HG03460 (cell line): ENCODE results near the gene DYNLL2.
"Not testable (repeated sequence)": the region's sequence is repeated elsewhere in the genome, so short reads cannot be mapped to it uniquely, and the experiment has no call there.

Source experiments
- ATAC-seq: cut with Tn5 transposase; IDR thresholded peaks from one replicate; pipeline ENCODE4 v1.9.1; 2021; ENCODE audit not compliant: unreplicated experiment

The DYNLL2 gene

DNA sequence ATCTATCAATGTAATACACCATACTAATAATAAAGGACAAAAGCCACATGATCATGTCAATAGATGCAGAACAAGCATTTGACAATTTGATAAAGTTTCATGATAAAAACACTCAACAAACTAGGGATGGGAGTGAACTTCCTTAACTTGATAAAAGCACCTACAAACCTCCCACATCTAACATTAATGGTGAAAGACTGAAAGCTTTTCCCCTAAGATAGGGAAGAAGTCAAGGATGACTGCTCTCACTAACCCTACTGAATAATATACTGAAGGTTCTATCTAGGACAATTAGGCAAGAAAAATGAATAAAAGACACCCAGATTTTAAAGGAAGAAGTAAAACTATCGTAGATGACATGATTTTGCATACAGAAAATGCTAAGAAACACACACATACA, 10.4 kb upstream of the DYNLL2 start:
- ATAC-seq = no peak

DNA sequence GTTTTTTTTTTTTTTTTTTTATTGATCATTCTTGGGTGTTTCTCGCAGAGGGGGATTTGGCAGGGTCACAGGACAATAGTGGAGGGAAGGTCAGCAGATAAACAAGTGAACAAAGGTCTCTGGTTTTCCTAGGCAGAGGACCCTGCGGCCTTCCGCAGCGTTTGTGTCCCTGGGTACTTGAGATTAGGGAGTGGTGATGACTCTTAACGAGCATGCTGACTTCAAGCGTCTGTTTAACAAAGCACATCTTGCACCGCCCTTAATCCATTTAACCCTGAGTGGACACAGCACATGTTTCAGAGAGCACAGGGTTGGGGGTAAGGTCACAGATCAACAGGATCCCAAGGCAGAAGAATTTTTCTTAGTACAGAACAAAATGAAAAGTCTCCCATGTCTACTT, 10.0 kb upstream of the DYNLL2 start:
- ATAC-seq = not testable (repeated sequence)

DNA sequence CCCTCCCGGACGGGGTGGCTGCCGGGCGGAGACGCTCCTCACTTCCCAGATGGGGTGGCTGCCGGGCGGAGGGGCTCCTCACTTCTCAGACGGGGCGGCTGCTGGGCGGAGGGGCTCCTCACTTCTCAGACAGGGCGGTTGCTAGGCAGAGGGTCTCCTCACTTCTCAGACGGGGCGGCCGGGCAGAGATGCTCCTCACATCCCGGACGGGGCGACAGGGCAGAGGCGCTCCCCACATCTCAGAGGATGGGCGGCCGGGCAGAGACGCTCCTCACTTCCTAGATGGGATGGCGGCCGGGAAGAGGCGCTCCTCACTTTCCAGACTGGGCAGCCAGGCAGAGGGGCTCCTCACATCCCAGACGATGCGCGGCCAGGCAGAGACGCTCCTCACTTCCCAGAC, 8.8 kb upstream of the DYNLL2 start:
- ATAC-seq = not testable (repeated sequence)

DNA sequence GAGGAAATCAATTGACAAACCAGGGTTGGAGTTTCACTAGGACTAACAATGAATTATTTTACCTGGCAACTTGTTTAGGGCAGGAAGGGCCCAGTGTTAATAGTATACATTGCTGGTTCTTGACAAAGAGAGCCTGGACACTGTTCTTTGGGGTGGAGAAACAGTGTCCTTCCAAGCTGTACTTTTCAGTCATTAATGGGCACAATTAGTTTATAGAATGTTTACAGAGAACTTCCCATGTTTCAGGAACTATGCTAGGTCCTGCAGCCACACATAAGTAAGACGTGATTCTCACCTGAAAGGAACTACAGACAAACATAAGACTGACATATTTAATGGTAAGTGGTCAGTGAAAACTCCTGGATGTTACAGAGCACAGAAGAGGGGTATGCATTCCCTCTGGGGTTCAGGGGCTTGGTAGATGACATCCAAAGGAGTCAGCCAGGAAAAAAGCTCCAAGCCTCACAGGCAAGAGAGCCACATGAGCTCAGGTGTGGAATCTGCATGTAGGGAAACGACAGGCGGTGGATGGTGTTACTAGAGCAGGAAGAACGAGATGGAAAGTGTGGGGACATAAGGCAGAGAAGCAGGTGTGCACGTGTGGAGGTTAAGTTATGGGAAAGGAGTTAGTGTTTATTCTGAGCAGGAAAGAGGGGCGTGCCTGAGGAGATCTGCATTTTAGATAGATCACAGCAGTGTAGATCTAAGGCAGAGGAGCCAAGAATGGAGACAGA, 3.8 kb upstream of the DYNLL2 start:
- ATAC-seq = no peak

DNA sequence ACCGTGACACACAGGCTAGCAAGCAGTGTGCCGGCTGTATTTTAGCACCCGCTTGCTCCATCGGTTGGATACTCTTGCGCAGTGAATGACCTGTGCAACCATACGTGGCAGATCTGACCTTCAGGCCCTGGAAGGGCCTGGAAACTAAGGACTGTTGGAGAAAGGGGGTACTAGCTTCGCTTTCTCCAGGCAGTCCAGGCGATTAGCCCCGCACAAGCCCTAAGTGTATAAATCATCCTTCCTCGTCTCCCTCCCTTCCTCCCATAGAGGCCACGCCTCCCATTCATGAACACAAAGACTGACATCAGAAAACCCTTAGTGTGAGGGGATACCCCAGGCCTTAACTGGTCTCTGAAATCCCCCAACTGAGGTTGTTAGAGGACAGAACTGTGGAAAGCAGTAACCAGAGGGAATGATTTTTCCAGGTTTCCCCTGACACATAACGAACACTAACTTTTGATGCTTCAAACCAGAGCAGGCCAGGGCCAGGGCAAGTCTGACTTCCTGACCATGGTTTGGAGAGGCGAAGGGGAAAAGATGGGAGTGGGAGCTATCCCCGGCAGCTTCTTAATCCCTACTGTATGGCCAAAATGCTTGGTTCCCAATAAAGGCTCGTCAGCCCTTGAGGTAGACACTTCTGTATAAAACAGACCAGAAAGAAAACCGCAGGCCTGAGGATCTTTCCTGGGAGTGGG, 1.4 kb upstream of the DYNLL2 start:
- ATAC-seq = no peak

DNA sequence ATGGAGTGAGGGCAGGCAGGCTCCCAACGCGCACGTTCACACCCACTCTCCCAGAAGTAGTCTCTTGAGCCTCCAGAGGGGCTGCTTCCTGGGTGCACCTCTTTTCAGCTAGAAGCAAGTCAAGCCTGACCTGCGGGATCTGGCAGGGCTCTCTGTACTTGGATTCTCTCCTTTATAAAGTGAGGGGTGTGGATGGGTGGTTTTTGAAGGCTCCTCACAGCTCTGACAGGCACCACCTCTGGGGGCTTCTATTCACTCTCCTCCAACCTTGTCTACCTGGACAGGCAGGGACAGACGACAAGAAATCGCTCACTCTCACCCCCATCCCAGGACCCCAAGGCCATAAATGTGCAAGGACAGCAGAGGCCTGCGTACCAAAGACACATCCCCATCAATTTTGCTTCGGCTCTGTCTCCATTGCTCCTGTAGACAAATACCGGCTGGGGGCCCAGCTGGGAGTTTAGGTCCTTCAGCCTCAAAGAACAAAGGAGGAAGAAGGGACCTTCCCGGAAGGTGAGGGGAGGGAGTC, 814 bp upstream of the DYNLL2 start:
- no peak for ATAC-seq

DNA sequence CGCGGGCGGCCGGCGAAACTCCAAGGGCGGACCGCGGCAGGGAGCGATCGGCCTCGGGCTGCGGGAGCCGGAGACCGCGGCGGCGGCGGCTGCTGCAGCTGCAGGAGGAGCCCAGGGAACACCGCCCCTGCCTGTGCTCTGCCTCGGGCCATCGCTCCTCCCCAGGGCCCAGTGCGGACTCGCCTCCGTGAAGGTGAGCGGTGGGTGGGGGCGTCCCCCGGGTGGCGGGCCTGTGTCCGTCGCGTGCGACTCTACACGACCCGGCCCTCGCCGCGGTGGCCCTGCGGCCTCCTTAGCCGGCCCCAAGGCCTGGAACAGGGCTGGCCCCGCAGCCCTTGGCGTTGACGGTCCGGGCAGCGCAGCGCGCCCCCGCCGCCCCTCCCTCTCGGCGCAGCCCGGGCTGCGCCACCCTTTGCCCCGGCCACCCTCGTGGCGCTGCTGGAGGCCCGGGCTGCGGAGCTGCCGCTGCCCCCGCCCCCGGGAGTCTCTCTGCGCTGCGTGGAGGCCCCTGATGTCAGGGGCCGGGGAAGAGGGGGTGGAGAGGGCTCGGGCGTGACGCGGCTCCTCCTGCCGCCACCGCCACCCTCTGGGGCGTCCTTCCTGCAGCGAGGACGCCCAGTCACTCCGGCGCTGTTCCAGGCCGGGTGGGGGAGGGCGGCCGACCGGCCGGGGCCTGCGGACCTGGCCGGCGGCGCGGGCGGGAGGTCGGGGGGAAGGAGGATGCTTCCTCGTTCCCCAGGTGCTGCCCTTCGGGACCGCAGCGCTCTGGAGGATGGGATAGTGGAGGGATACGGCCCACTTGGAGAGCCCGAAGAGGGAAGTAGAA, 485 bp downstream of the DYNLL2 start:
- ATAC-seq = peak; percentile 43

DNA sequence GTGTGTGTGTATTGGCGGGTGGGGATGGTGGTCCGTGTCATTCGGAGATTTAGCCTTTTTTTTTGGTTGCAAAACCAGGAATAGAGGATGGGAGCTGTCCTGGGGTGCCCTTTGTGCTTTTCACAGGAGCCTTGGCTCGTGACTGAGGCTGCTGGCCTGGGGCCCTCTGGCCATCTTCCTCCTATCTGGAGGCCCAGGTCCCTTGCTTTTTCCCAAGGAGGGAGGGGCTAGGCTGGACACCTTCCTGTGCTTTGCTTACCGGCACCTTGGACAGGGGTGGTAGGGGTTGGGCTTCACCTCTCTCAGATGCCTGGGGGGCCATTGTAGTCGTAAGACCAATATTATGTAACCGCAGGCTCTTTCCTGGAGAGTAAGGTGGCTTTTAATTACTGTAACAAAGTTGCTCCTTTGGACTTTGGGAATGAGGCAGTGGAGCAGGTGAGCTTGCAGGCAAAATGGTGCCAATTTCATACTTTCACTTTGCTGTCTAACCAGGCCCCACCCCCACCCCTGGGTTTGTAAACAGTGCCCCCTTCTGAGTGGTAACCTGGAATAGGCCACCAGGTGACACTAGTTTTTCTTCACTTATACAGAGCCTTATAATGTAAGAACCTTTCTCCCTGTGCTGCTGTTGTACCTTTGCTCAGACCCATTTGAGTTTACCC, 1.2 kb downstream of the DYNLL2 start:
- no peak for ATAC-seq

DNA sequence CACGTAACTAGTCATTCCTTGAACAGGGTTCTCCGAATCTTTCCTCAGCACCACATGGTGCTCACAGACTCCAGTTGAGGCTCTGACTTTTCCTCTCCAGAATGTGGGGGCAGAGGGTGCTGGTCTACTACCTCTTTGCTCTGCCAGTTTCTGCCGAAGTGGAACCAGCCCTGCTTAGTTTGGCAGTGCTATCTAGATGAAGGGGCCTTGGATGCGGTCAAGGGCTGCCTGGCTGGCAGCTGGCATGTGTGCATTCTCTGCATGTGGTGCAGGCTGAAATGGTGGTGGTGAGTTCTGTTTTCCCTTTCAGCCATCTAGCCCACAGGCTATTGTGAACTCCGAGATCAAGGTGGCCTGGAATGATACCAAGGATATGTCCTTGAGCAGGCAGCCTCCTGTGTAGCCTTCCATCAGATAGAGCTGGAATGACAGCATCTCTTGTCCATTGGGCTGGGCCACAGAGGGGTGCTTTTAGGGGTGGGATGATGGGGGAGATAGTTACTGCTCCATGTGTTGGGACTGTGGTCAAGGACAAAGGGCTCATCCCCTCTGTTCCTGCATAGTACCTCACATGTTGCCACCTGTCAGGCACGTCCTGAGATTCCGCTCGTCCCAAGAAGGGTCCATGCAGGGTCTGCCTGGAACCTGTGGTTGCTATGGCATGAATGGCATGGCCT, 2.0 kb downstream of the DYNLL2 start:
- ATAC-seq = no peak

DNA sequence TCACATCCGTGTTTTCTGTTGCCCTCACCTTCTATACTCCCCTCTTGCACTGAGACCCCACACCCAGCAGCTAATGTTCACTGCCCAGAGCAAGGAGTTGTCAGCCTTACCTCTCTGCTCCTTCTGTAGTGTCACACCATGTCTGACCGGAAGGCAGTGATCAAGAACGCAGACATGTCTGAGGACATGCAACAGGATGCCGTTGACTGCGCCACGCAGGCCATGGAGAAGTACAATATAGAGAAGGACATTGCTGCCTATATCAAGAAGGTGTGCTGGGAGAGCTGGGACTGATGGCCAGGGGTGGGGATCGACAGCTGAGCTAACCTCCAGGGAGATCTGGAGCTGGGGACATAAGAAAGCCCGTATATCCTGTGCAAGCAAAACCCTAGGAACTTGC, 3.7 kb downstream of the DYNLL2 start:
- no peak for ATAC-seq

DNA sequence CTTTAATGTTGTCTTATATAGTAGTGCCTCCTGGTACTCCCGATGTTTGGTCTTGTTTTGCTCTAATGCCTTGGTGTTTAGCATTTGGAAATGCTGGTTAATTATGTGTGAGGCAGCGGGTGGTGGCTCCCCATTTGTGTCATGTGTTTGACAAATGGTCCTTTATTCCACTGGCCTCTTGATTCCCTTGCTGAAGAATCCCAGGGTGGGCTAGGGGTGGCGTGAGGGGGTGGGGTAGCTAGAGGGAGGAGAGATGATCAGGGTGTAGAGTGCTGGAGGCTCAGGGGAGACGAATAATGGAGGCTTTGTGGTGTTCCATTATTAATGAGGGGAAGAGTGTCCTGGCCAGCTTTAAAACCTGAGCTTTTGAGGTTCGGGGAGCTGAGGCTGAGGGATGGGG, 5.4 kb downstream of the DYNLL2 start:
- no peak for ATAC-seq

DNA sequence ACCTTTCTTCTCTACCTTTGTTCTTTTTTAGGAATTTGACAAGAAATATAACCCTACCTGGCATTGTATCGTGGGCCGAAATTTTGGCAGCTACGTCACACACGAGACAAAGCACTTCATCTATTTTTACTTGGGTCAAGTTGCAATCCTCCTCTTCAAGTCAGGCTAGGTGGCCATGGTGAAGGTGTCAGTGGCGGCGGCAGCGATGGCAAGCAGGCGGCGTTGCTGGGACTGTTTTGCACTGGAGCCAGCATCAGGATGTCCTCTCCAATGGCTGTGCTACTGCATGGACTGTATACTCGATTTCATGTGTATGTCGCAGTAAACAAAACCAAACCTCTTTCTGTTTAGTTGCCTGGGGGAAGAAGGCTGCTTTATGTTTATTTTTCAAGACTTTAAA, 5.9 kb downstream of the DYNLL2 start:
- ATAC-seq = no peak

DNA sequence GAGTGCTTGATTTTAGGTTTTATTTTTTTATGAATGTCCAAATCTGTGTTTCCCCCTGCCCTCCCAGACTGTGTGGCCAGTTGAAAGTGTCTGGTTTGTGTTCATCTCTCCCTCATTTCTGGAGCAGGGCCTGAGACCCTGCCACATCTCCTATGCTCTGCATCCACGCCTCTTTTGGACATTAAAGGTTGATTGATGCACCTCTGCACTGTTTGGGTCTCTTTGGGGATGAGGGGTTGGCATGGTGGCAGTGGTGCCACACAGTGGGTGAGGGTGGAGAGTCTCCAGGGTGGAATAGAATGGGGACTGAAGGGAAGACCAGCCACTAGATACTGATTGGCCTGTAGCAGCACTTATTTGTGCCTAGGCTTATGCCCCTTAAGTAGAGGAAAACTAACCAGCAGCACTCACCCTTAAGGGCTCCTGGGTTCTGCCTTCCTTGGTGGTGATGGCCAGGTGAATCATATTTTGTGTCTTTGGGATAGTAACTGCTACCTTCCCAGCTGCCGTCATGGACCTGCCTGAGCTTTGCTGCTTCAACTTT, 7.9 kb downstream of the DYNLL2 start:
- no peak for ATAC-seq

DNA sequence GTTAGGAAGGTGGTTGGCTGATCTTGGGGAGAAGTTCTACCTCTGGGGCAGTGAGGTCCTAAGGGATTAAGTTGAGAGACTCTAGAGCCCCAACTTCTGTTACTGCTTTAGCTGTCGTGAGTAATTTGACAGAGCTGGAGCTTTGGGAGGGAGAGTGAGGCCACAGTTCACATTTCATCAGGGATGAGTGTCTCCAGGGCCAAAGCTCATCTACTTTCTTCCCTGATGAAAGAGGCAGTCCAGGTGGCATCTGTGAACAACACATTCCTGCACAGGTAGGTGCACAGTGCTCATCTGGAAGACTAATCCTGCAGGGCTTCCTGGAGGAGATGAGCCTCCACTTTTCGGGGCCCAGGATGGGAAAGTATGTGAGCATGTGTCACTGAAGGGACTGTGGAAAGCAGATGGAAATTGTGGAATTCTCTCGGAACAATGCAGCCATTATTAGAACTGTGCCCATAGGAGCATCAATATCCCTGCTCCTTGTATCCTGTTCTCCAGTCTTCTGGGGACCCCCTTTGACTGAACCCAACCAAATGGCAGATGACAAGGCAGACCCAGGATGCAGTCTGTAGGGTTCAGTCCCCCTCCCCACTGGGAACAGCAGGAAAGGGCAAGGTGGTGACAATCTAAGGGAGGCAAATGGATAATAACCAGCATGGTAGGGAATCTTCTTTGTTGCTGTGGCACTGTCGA, 9.0 kb downstream of the DYNLL2 start:
- no peak for ATAC-seq

DNA sequence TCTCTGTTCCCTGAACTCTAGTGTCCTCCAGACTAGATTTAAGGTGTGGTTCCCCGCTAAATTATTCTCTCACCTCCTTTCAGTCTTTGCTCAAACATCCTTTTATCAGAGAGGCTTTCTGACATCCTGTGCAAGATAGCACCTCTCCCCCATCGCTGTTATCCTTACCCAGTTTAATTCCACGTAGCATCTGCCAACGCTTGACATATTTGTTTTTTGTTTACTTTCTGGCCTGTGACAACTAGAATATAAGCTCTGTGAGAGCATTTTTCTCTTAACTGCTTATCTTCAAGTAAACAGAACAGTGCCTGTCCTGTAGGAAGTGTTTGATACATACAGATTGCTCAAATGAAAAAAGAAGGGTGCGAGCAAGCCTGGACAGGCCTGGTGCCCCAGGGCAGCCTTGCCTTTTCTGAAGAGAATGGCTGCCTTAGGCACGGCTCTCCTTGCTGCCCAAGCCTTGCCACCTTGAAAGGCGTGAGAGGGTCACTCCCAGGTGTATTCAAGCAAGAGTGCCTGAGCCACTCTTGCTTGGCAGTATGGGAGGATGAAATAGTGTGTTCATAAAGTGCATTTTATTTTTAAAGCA, 9.7 kb downstream of the DYNLL2 start:
- ATAC-seq = no peak

DNA sequence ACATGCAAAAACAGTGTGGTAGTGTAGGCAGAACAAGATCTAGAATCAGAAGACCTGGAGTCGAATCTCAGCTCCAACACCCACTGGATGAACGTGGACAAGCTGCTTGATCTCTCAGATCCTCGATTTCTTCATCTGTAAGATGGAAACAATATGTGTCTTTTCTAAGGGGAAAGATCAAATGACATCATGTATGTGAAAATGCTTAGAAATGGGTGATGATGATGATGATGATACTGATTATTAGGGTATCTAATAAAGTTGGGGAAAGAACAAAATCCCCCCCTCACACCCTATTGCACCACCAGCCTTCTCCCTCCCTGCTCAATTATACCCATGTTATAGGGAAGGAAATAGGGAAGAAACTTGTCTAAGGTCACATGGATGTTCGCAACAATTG, 10.9 kb downstream of the DYNLL2 start:
- no peak for ATAC-seq

DNA sequence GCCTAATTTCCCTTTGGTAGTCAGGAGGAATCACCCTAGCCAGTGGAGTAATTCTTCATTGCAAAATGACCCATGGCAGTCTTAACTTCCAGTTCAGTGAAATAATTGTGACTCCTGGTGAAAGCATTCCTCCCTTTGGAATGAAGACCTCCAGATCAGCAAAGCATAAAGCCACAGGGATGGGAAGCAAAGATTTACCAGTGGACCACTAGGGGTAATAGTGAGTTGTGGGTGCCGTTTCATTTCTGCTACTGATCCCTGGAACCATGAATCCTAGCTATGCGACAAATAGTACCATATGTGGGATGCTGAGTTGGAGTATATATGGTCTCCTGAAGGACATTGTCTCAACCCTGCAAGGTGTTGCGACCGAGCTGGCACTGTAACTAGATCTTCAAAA, 13.7 kb downstream of the DYNLL2 start:
- no peak for ATAC-seq

DNA sequence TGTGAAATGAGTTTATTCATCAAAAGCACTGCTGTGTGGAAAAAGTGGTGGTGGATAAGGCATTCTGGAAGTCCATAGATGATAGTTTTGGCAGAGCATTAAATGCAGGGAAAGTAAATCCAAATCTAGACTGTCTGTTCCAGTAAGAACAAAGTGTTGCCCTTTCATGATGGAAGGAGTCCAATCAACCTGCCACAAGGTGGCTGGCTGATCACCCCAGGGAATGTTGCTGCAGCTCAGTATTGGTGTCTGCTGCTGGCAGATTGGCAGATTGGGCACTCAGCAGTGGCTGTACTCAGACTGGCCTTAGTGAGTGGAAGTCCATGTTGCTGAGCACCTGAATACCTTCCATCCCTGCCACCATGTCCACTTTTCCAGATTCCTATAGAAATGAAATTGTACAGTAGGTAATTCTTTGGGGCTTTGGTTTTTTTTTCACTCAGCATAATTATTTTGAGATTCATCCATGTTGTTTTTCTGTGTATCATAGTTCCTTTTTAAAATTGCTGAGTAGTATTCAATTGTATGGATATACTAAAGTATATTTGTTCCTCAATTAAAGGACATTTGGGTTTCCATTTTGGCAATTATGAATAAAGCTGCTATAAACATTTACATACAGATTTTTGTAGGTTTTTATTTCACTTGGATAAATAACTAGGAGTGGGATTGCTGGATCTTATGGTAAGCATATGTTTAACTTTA, 14.3 kb downstream of the DYNLL2 start:
- no peak for ATAC-seq

DNA sequence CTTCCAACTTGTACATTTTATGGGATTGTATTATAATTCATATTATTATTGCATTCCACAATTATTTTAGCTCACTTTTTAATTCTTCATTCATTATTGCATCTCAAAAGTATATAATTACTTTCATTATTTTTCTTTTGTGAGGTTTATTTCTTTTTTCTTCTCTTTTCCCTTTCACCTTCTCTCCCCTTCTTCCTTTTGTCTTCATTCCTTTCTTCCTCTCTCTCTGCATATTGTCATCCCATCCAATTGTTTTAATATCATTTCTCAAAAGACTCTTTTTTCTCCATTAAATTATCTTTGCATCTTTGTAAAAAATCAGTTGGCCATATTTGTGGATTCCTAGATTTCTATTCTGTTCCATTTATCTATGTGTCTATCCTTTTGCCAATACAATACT, 17.3 kb downstream of the DYNLL2 start:
- no peak for ATAC-seq
